A549 (cell line): Measurements from ENCODE around the gene LMTK2.

Experiments
- E2F6 ChIP-seq: IDR thresholded peaks from 2 replicates; pipeline ENCODE4 v1.6.1; 2012; ENCODE audit warnings: low read depth, borderline replicate concordance
- ESRRA ChIP-seq: fragments of 150-350 bp; IDR thresholded peaks from 2 replicates; pipeline ENCODE4 v1.6.1; 2014; ENCODE audit warnings: mild to moderate bottlenecking, low read length, borderline replicate concordance
- POLR2A ChIP-seq: IDR thresholded peaks from 2 replicates; pipeline ENCODE4 v1.6.1; 2012; ENCODE audit warnings: mild to moderate bottlenecking, low read length
- RAD21 ChIP-seq, 2 experiments: fragments of >200 bp in 1 of 2; sonication (Bioruptor Twin) in 1 of 2; formaldehyde crosslinking in 1 of 2; IDR thresholded peaks in 1 of 2; conservative IDR thresholded peaks in 1 of 2; 2 replicates in 1 of 2; 3 replicates in 1 of 2; pipeline ENCODE4 v1.6.1; 2012 to 2018; ENCODE audit warnings: inconsistent platforms in 1 of 2
- RNF2 ChIP-seq: fragments of 200-600 bp; sonication (generic); IDR thresholded peaks from 2 replicates; pipeline ENCODE4 v1.6.1; 2016; ENCODE audit warnings: low read depth, mild to moderate bottlenecking, antibody characterized with exemption, moderate library complexity, borderline replicate concordance
- SMC3 ChIP-seq: fragments of >200 bp; sonication (Bioruptor Twin); formaldehyde crosslinking; IDR thresholded peaks from 3 replicates; pipeline ENCODE4 v1.6.1; 2018; ENCODE audit warnings: inconsistent platforms
- SREBF2 ChIP-seq: fragments of 450-650 bp; IDR thresholded peaks from 2 replicates; pipeline ENCODE4 v1.6.1; 2014; ENCODE audit warnings: mild to moderate bottlenecking, moderate library complexity
- USF2 ChIP-seq: fragments of 450-650 bp; IDR thresholded peaks from 2 replicates; pipeline ENCODE4 v1.6.1; 2014; ENCODE audit warnings: antibody characterized with exemption
- TF ChIP-seq, protein P1 (sequence below): fragments of >200 bp; sonication (Bioruptor Twin); formaldehyde crosslinking; IDR thresholded peaks from 3 replicates; pipeline ENCODE4 v1.5.1; 2016
- TF ChIP-seq, protein P2 (sequence below): fragments of >200 bp; sonication (Bioruptor Twin); formaldehyde crosslinking; IDR thresholded peaks from 3 replicates; pipeline ENCODE4 v1.6.1; 2016
- TF ChIP-seq, protein P3 (sequence below): fragments of 200-600 bp; sonication (generic); IDR thresholded peaks from 2 replicates; pipeline ENCODE4 v1.6.1; 2016; ENCODE audit warnings: antibody characterized with exemption, mild to moderate bottlenecking, moderate library complexity

DNA sequence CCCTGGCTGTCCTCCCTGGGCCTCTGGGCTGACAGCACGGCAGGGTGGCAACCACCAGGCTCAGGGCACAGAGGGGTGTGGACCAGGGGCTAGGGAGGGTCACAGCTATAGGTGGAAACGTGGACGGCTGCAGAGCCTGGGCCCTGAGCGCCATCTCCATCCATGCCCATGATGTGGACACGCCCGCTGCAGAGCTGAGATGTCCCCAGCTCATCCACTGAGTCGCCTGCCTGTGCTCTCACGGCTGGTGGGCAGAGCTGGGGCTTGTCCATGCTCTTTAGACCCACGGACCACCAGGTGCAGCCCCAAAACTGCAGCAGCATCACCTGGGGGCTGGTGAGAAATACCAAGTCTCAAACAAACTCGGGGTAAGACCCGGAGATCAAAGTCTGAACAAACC lies 129.2 kb downstream of the LMTK2 start:
- TF ChIP-seq, protein P1, sequence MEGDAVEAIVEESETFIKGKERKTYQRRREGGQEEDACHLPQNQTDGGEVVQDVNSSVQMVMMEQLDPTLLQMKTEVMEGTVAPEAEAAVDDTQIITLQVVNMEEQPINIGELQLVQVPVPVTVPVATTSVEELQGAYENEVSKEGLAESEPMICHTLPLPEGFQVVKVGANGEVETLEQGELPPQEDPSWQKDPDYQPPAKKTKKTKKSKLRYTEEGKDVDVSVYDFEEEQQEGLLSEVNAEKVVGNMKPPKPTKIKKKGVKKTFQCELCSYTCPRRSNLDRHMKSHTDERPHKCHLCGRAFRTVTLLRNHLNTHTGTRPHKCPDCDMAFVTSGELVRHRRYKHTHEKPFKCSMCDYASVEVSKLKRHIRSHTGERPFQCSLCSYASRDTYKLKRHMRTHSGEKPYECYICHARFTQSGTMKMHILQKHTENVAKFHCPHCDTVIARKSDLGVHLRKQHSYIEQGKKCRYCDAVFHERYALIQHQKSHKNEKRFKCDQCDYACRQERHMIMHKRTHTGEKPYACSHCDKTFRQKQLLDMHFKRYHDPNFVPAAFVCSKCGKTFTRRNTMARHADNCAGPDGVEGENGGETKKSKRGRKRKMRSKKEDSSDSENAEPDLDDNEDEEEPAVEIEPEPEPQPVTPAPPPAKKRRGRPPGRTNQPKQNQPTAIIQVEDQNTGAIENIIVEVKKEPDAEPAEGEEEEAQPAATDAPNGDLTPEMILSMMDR, result no peak
- TF ChIP-seq POLR2A (no peak), USF2 (no peak), ESRRA (no peak), SREBF2 (no peak), RNF2 (no peak), RAD21 (conservative IDR thresholded peaks at IDR 0.05 in 1 of 2, IDR thresholded peaks at IDR 0.05 in 1 of 2) (no peak), SMC3 (no peak), E2F6 (no peak)
- TF ChIP-seq, protein P2, sequence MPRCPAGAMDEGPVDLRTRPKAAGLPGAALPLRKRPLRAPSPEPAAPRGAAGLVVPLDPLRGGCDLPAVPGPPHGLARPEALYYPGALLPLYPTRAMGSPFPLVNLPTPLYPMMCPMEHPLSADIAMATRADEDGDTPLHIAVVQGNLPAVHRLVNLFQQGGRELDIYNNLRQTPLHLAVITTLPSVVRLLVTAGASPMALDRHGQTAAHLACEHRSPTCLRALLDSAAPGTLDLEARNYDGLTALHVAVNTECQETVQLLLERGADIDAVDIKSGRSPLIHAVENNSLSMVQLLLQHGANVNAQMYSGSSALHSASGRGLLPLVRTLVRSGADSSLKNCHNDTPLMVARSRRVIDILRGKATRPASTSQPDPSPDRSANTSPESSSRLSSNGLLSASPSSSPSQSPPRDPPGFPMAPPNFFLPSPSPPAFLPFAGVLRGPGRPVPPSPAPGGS, result no peak
- TF ChIP-seq, protein P3, sequence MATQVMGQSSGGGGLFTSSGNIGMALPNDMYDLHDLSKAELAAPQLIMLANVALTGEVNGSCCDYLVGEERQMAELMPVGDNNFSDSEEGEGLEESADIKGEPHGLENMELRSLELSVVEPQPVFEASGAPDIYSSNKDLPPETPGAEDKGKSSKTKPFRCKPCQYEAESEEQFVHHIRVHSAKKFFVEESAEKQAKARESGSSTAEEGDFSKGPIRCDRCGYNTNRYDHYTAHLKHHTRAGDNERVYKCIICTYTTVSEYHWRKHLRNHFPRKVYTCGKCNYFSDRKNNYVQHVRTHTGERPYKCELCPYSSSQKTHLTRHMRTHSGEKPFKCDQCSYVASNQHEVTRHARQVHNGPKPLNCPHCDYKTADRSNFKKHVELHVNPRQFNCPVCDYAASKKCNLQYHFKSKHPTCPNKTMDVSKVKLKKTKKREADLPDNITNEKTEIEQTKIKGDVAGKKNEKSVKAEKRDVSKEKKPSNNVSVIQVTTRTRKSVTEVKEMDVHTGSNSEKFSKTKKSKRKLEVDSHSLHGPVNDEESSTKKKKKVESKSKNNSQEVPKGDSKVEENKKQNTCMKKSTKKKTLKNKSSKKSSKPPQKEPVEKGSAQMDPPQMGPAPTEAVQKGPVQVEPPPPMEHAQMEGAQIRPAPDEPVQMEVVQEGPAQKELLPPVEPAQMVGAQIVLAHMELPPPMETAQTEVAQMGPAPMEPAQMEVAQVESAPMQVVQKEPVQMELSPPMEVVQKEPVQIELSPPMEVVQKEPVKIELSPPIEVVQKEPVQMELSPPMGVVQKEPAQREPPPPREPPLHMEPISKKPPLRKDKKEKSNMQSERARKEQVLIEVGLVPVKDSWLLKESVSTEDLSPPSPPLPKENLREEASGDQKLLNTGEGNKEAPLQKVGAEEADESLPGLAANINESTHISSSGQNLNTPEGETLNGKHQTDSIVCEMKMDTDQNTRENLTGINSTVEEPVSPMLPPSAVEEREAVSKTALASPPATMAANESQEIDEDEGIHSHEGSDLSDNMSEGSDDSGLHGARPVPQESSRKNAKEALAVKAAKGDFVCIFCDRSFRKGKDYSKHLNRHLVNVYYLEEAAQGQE, result no peak
